ENCODE data around the gene CADPS. TPM values are rescaled to one million over a fixed set of nuclear protein-coding genes. Genes with fewer than 3 reads are reported as not detected.

The CADPS gene
- total and polyA plus RNA-seq, 9 of the 15 experiments (the other 6 are each of a cell fraction or from before 2014, with no cell fraction given): not detected

GRCh38 chr3:62415312-62415801 is 459.9 kb downstream of the CADPS start:
- H3K4me1 ChIP-seq (replicated peaks in 1 of 2; ENCODE audit: control insufficient read depth in 2 of 2, insufficient read depth in 2 of 2, low read length in 2 of 2): no peaks in the 10 kb centered on the region
- in situ Hi-C loops (cut with MboI) (no loop called here), intact Hi-C loops (cut with micrococcal nuclease) (no loop called here)
- no peak for DNase-seq (ENCODE audit: extremely low read depth in 1 of 4, low spot score in 3 of 4)
- no peak overlapping the region for H3K9ac ChIP-seq (ENCODE audit: insufficient read depth in 1 of 2, low read depth in 2 of 2, low read length in 2 of 2)
- no peaks in the 10 kb centered on the region for H3K36me3 ChIP-seq (ENCODE audit: control insufficient read depth, insufficient read depth, low read length)
- FAIRE-seq: no peak
- H2AFZ ChIP-seq (ENCODE audit: low read depth, low read length): no peak overlapping the region
- H3K9me3 ChIP-seq (replicated peaks; ENCODE audit: control insufficient read depth, insufficient read depth, low read depth, low read length): no peaks in the 10 kb centered on the region
- H3K4me2 ChIP-seq (ENCODE audit: insufficient read depth, low read length): no peak overlapping the region
- TF ChIP-seq DMBX1 (CRISPR knock-in tag; IDR thresholded peaks at IDR 0.05; ENCODE audit: borderline replicate concordance): no peak
- no peak for TF ChIP-seq E2F8 (IDR thresholded peaks at IDR 0.05; ENCODE audit: low read depth, partially characterized antibody)
- TF ChIP-seq TCF7L2 (IDR thresholded peaks at IDR 0.05; ENCODE audit: low read depth, low read length): no peak
- no peak for TF ChIP-seq OTX1 (CRISPR knock-in tag; IDR thresholded peaks at IDR 0.05)
- TF ChIP-seq ZNF197 (CRISPR knock-in tag; IDR thresholded peaks at IDR 0.05; ENCODE audit: low read depth): no peak
- no peak for TF ChIP-seq YY1 (IDR thresholded peaks at IDR 0.05; ENCODE audit: borderline replicate concordance in 1 of 3, control insufficient read depth in 1 of 3, extremely low read depth in 1 of 3, insufficient read depth in 3 of 3, insufficient read length in 1 of 3, insufficient replicate concordance in 2 of 3, low read depth in 1 of 3, low read length in 2 of 3)
- TF ChIP-seq SNAPC5 (CRISPR knock-in tag; IDR thresholded peaks at IDR 0.05): no peak
- no peak for TF ChIP-seq RFX7 (CRISPR knock-in tag; IDR thresholded peaks at IDR 0.05)
- TF ChIP-seq ZEB2 (IDR thresholded peaks at IDR 0.05): no peak
- no peak for TF ChIP-seq SLC30A9 (CRISPR knock-in tag; IDR thresholded peaks at IDR 0.05)
- no peak for TF ChIP-seq ZBTB12 (CRISPR knock-in tag; IDR thresholded peaks at IDR 0.05)
- no peak for TF ChIP-seq STAT6 (CRISPR knock-in tag; IDR thresholded peaks at IDR 0.05)
- no peak for TF ChIP-seq SMAD3 (CRISPR knock-in tag; conservative IDR thresholded peaks at IDR 0.05)
- TF ChIP-seq KDM4B (IDR thresholded peaks at IDR 0.05; ENCODE audit: borderline replicate concordance in 2 of 2, low read depth in 1 of 2): no peak
- WGBS (ENCODE audit: insufficient coverage, low coverage, missing lambda C conversion rate): 2% methylated on average over 6 of the region's 9 CpGs
- no peak for ATAC-seq
- H4K20me1 ChIP-seq (replicated peaks; ENCODE audit: control insufficient read depth, insufficient read depth, low read length): no peaks in the 10 kb centered on the region
- ChIA-PET CTCF (ENCODE audit: low intra/inter-chr PET ratio) (no interaction called here), POLR2A (no interaction called here)
- H3K79me2 ChIP-seq (ENCODE audit: control insufficient read depth, insufficient read depth, low read length): no peaks in the 10 kb centered on the region
- H3K9me1 ChIP-seq (ENCODE audit: control insufficient read depth, insufficient read depth, low read length): no peaks in the 10 kb centered on the region
- H3K27me3 ChIP-seq (ENCODE audit: control insufficient read depth in 2 of 2, insufficient read depth in 2 of 2, low read length in 2 of 2): no peaks in the 10 kb centered on the region; a peak in 1 of 5 replicates
- H3K27ac ChIP-seq (ENCODE audit: extremely low read depth, low read depth, low read length): no peak overlapping the region
- no peak overlapping the region for H3K4me3 ChIP-seq
- BruUV-seq (replicated peaks): no TSS peak

Data from K562 (cell line).